HG03025 (cell line): Measurements from ENCODE around the gene COL6A2.

Experiments used
- ATAC-seq: cut with Tn5 transposase; IDR thresholded peaks from one replicate; pipeline ENCODE4 v1.9.1; 2021; ENCODE audit warnings: mild to moderate bottlenecking, moderate library complexity; ENCODE audit not compliant: unreplicated experiment, low FRiP score

Gene COL6A2

DNA sequence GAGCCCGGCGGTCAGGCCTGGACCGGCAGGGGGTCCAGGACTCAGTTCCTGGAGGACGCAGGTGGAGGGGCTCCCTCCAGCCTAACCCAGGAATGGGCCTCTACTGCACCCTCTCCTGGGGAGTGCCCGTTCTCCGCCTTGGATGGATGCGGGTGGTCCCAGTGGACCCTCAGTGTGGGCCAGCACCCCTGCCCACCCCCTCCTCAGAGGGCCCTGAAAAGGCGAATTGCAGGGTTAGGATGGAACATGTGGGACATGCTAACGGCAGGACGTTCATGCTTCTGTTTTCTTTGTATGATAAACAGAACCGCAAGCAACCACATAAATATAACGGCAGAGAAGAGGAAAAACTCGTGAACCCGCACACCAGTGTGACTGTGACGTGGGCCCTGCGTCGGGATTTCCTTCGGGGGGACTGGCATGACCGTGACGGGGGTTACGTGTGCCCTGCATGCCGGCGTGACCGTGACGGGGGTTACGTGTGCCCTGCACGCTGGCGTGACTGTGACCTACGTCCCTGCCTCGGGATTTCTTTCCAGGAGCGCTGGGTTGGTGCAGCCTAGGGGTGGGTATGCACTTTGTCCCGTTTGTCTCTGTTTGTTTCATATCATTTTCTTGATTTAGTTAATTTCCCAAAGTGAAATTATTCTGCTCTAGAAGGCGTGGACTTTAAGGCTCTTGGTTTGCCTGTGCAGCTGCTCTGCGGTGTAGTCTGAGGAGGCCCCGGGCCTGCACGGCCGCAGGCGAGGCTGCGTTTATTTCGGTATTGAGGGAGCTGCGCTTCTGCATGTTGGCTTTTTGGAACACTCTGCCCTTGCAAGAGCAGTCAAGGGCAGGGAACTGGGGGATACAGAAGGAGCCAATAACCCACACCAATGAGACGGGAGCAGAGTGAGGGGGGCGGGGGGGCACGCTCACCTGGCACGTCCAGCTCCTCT is 54.3 kb downstream of the COL6A2 start:
- no peak for ATAC-seq

DNA sequence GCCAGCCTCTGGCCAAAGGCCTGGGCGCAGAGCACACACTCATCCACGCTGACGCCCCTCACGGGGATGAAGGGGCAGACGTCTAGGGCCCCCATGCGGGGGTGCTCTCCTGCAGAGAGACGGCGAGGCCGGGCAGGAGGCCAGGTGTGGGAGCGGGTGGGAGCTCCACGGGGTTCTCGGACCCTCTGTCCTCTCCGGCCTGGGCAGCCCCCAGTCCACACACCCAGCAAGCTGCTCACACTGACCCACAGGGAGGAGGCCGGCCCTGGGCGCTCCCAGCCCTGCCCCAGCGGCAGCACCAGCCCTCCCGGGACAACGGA is 55.0 kb downstream of the COL6A2 start:
- ATAC-seq = no peak

DNA sequence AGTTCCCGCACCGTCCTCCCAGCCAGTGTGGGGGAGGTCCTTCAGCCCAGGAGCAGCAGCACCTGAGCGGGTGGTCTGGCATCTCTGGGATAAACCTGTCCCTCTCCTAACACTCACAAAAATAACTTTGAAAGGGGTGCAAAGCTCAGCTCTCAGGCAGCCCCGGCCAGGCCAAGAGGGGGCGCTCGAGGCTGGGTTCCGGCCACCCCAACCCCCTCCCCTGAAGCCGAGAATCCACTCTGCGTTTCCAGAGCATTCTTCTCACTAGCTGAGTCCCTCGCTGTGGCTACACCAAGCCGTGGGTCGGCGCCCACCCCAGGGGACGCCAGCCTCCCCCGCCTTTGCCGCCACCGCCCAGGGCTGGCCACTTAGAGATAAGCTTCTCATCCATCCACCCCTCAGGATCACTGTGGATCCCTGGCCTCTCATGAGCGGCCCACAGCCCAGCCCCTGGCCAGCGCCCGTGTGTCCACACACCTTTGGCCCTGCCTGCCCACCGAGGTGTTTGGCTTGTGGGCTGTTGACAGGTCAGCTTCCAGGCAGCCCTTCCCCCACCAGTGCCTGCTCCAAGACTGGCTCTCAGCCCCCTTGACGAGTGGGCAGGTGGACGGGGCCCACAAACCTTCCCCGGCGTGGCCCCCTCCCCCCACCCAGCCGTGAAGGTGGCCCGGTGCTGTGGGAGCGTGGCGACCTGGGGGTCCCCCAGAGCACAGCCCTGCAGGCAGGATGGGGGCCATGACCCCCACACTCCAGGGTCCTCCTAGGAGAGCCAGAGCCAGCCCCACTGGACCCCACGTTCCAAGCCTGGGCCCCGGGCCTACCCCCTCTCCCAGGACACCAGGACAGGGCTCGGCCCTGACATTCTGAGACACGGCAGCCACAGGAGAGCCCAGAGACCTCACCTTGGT is 55.6 kb downstream of the COL6A2 start:
- no peak for ATAC-seq

DNA sequence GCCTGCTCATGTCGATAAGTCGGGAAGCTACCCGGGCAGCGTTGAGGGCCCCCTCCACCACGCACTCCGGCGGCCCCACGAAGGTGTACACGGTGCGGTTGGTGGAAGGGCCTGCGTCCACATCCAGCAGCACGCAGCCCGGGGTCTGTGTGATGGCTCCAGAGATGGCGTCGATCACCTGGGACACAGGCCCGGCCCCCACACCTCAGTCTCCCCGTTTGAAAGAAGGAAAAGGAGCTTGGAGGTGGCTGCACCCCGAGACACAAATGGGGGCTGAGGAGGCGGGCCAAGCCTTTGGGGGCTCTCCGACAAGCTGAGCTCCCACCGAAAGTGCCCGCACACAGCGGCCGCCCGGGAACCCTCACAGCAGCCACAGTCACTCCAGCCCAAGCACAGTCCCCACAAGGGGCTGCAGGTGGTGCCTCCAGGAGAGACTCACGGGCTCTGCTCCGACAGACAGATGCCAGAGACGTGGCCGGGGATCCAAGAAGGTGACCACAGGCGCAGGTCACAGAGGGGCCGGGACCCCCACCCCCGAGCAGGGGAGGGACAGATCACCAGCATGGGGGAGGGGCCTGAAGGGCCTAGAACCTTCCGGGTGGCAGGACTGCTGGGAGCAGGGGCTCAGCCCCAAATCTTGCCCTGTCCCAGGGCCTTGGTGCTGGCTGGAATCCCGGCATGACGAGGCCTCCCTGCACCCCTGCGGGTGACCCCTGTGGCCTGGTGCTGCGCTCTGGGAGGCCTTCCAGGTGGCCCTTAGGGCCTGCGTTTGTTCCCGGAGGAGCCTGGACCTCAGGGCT is 56.4 kb downstream of the COL6A2 start:
- no peak for ATAC-seq

GRCh38 chr21:46154955-46155513 is 57.1 kb downstream of the COL6A2 start:
- ATAC-seq = no peak

GRCh38 chr21:46155514-46156377 is 57.8 kb downstream of the COL6A2 start, which contains the start of gene FTCD:
TSS of gene FTCD (minus strand) at chr21:46155579. CDS start at chr21:46155523, 56 bp downstream.
- no peak for ATAC-seq

DNA sequence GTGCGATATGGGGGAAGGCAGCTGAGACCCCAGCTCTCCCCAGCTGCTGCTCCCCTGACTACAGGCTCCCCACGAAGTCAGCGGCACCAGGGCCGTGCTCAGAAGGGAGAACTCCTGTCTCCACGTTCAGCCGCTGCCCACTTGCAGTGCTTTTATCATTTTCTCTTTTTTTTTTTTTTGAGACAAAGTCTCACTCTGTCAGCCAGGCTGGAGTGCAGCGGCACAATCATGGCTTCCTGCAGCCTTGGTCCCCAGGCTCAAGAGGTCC is 58.4 kb downstream of the COL6A2 start:
- no peak for ATAC-seq

DNA sequence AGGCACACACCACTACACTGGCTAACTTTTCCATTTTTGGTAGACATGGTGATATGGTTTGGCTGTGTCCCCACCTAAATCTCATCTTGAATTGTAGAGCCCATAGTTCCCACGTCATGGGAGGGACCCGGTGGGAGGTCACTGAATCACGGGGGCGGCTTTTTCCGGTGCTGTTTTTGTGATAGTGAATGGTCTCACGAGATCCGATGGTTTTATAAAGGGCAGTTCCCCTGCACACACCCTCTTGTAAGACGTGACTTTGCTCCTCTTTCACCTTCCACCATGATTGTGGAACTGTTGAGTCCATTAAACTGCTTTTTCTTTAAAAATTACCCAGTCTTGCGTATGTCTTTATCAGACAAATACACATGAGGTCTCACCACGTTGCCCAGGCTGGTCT is 58.8 kb downstream of the COL6A2 start:
- no peak for ATAC-seq

GRCh38 chr21:46157396-46157986 is 59.6 kb downstream of the COL6A2 start:
- no peak for ATAC-seq

- ATAC-seq = no peak
Observed at GRCh38 chr21:46157987-46158451, 60.1 kb downstream of the COL6A2 start.

GRCh38 chr21:46158666-46159300 is 60.9 kb downstream of the COL6A2 start:
- ATAC-seq = no peak

- ATAC-seq = no peak
Observed at GRCh38 chr21:46159390-46159789, 61.5 kb downstream of the COL6A2 start.

DNA sequence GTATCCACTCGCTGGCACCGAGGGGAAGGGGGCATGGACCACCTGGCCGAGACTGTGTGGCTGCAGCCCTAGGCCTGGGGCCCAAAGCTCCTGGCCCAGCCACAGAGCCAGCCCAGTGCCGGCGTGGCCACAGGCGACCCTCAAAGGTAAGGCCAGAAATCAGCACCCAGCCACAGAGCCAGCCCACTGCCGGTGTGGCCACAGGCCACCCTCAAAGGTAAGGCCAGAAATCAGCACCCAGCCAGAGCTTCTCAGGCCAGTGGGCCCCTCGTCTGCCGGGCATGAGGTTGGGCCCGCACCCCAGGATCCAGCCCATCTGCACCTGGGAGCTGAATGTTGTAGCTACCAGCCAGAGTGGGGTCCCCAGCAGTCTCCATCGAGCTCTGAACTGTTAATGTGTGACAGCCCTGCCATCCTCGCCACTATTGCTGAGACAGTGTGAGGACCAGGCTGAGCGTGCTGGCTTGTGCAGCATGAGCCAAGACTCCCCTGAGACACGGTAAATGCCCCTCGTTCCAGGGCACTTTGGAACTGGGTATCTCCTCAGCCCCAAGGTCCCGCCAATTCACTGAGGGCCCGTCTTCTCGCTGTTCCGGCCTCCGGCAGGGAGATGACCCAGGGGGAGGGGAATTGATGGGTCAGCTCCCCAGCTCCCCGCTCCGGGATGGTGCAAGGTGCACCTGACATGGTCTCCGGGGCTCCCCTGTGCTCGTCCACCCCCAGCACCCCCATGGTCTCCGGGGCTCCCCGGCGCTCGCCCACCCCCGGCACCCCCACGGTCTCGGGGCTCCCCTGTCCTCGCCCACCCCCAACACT is 62.1 kb downstream of the COL6A2 start:
- ATAC-seq = no peak

- no peak for ATAC-seq
Observed at GRCh38 chr21:46160657-46160906, 62.7 kb downstream of the COL6A2 start.

DNA sequence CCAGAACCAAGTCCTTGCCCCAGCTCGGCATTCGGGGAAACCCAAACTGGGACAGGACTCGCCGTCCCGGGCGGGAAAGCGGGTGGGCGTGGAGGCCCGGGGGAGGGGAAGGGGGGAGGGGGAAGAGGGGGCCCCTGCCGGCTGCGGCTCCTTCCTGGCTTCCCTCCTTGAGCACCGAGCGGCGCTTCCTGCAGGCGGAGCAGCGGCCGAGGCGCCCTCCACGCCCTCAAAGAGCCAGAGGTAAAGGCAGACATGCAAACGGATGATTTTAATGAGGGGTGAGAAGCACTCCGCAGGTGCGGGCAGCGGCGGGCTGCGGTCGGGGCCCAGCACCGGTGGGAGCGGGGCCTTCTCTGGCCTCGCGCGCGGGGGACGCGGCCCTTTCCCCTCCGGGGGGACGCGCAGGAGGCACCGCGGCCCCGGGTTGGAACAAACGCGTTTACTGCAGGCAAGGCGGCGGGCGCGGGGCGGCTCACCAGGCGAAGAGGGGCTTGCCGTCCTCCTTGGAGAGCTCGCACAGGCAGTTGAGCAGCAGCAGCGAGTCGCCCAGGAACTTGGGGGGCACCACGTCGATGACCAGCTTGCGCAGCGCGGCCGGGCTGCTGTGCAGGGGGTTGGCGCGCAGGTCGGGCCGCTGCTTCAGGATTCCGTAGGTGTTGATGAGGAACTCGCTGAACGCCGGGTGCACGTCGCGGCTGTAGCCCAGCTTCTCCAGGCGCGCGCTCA is 63.2 kb downstream of the COL6A2 start:
- ATAC-seq = no peak

DNA sequence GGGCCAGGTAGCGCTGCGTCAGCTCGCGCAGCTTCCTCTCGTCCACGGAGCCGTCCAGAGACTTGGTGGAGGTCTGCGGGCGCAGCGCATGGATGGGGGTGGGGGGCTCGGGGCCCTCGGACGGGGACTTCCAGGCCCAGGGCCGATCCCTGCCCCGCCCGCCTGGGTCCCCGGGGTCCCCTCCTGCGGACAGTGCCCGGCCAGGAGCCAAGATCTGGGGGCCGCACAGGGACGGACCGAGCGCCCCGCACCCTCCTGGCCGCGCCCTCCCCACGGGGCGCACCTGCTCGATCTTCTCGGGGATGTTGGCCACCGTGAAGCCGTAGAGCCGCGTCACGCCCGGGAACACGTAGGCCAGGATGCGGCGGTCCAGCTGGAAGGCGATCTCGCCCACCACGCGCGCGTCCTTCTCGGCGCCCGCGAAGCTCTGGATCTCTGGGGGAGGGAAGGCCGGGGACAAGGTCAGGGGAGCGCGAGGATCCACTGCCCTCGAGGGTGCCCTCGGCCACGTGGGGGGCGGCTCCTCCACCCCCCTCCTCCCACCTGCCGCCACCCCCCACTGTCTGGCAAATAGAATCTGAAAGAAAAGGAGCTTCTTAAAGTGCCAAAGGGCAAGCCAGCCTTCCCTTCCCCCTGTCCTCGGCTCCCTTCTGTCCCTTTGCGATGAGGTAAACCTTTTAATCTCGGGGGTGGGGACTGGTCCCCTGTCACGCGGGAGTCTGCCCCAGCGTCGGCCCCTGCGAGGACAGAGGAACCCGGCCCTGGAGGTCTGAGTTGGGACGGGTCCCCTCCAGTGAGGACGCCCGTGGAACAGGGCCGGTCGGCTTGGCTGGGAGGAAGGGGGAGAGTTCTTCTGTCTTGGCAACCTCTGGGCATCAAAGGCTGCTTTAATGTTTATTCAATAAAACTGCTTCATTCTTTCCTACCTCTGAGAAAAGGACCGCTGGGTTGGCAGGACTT is 64.0 kb downstream of the COL6A2 start:
- no peak for ATAC-seq
